Esophagus squamous epithelium (tissue), 4 donors: Measurements from ENCODE around the gene COL4A2.

Experiments
- POLR2A ChIP-seq, 4 donors: fragments of 450-650 bp; IDR thresholded peaks; one replicate each; pipeline ENCODE4 v1.6.1; 2017; ENCODE audit warnings: antibody characterized with exemption in 4 of 4, mild to moderate bottlenecking in 4 of 4, moderate library complexity in 3 of 4
- TF ChIP-seq, protein P1 (sequence below), 6 experiments: fragments of 450-650 bp in 4 of 6; fragments of 200-600 bp in 2 of 6; sonication (generic) in 2 of 6; IDR thresholded peaks; one replicate each; pipeline ENCODE4 v1.5.1; 2016 to 2019; ENCODE audit warnings: antibody characterized with exemption in 6 of 6, mild to moderate bottlenecking in 4 of 6, moderate library complexity in 4 of 6

GRCh38 chr13:110266431-110266809, 40.7 kb upstream of the COL4A2 start:
- TF ChIP-seq, protein P1, sequence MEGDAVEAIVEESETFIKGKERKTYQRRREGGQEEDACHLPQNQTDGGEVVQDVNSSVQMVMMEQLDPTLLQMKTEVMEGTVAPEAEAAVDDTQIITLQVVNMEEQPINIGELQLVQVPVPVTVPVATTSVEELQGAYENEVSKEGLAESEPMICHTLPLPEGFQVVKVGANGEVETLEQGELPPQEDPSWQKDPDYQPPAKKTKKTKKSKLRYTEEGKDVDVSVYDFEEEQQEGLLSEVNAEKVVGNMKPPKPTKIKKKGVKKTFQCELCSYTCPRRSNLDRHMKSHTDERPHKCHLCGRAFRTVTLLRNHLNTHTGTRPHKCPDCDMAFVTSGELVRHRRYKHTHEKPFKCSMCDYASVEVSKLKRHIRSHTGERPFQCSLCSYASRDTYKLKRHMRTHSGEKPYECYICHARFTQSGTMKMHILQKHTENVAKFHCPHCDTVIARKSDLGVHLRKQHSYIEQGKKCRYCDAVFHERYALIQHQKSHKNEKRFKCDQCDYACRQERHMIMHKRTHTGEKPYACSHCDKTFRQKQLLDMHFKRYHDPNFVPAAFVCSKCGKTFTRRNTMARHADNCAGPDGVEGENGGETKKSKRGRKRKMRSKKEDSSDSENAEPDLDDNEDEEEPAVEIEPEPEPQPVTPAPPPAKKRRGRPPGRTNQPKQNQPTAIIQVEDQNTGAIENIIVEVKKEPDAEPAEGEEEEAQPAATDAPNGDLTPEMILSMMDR (IDR thresholded peaks at IDR 0.05), result no peak
- TF ChIP-seq POLR2A (IDR thresholded peaks at IDR 0.05), result no peak
